GM21576 (cell line): ENCODE results near the gene RND1.

ENCODE experiments used
- ATAC-seq: cut with Tn5 transposase; IDR thresholded peaks from one replicate; pipeline ENCODE4 v1.9.1; 2021; ENCODE audit warnings: mild to moderate bottlenecking, moderate library complexity; ENCODE audit not compliant: unreplicated experiment

Gene RND1

DNA sequence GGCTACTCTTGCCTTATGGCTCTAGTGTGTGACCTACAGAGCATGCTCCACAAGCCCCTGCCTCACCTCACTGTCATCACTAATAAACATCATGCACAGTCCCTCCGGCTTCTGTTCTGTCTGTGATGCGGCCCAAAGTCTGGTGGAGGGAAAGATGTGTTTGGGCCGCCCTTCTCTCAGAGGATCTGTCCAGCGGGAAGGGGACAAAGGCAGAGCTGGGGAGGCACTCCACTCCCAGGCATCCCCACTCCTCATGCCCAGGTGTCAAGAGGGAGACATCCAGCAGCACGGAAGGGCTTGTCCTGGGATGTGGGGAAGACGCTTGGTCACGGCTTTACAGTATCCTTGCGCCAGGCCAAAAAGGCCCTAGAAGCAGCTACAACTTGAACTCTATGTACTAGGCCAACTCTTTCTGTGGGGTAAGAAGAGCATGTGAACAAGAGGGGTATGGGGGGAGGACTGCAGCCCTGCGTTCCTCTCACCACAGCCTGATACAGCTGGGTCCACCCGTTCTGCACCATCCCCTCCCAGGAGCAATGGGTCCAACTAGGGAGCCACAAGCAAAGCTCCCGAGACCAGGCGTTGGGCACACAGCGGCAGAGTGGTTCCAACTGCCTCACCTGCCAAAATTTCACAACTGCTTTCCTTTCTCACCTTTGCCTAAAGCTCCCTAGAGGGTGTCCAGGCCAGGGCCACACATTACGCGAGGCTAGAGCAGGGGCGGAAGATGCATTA lies 36.7 kb downstream of the RND1 start:
- no peak for ATAC-seq

DNA sequence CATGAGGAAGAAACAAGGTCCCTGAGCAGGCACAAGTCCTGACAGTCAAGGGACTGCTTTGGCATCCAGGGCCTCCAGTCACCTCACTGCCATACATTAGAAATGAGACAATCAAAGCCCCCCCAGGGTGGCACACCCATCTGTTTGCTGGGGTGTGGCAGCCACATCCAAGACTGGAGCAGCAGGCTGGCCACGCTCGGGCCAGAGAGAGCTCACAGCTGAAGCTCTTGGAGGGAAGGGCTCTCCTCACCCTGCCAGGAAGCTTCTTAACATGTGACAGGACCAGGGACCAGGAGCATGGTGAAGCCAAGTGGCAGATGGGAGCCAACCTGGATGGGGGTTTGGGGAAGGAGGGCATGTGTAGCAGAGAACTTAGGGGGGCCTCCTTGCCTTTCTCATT lies 37.4 kb downstream of the RND1 start:
- no peak for ATAC-seq

DNA sequence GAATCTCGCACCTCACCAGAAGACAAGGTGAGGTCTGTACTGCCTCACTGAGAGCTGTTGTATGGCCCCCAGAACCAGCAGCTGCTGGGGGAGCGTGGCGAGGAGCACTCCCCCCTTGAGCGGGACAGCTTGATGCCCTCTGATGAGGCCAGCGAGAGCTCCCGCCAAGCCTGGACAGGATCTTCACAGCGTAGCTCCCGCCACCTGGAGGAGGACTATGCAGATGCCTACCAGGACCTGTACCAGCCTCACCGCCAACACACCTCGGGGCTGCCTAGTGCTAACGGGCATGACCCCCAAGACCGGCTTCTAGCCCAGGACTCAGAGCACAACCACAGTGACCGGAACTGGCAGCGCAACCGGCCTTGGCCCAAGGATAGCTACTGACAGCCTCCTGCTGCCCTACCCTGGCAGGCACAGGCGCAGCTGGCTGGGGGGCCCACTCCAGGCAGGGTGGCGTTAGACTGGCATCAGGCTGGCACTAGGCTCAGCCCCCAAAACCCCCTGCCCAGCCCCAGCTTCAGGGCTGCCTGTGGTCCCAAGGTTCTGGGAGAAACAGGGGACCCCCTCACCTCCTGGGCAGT lies 38.1 kb downstream of the RND1 start:
- ATAC-seq = no peak

DNA sequence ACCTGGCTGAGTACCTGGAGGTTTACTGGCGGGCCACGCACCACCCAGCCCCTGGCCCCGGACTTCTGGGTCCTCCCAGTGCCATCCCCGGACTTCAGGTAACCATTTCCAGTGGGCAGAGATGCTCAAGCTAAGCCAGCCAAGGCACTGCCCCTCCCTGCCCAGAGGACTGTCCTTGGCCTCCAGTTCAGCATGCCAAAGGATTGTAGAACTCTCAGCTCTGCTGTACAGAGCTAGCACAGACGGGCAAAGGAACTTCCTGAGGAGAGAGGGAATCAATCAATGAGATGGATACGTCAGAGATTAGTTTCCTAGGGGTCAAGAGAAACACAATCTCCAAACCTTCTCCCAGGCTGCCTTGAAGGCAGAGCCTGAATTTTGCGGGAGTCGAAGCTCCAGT lies 38.6 kb downstream of the RND1 start:
- ATAC-seq = no peak

DNA sequence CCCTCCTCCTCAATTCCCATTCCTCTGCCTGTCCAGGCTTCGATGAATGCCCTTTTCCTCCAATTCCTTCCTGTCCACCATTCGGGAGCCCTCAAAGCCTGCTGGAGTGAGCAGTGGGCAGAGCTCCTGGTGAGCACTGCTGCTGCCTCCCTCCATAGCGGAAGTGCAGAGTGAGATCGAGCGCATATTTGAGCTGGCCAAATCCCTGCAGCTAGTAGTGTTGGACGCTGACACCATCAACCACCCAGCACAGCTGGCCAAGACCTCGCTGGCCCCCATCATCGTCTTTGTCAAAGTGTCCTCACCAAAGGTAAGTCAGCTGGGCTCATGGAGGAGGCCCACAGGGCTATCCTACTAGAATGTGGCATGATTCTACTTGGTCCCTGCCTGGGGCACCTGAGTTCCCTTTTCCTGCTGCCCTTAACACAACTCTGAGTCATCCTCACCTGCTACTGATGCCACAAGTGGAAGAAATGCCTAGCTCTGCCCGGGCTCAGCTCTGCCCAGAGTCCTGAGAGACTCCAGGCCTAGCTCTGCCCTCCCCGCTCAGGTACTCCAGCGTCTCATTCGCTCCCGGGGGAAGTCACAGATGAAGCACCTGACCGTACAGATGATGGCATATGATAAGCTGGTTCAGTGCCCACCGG lies 39.3 kb downstream of the RND1 start:
- no peak for ATAC-seq

DNA sequence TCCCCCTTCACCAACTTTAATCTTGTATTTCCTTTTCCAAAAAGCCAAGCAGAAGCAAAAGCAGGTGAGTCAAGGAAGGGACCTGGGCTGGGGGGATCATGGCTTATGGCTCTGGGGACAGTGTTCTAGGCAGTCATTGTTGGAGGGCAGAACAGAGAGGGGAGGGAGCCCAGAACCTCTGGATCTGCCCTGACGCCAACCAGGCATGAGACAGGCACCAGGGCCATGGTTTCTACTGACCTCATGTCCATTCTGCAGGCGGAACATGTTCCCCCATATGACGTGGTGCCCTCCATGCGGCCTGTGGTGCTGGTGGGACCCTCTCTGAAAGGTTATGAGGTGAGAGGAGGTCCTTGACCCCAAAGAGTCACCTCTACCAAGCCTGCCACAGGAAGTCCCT lies 40.8 kb downstream of the RND1 start:
- no peak for ATAC-seq

DNA sequence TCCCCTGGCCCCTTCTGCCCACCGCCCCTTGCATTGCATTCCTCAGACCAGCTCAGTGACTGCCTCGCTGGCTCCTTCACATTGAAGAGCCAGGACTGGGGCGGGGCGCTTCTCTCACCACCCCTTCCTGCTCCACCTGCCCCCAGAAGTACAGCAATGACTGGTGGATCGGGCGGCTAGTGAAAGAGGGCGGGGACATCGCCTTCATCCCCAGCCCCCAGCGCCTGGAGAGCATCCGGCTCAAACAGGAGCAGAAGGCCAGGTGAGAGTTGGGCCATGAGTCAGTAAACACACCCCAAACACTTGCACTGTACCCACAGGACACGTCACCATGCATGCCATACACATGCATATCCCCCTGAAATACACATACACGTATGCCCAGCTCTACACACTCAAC lies 41.6 kb downstream of the RND1 start:
- ATAC-seq = no peak

DNA sequence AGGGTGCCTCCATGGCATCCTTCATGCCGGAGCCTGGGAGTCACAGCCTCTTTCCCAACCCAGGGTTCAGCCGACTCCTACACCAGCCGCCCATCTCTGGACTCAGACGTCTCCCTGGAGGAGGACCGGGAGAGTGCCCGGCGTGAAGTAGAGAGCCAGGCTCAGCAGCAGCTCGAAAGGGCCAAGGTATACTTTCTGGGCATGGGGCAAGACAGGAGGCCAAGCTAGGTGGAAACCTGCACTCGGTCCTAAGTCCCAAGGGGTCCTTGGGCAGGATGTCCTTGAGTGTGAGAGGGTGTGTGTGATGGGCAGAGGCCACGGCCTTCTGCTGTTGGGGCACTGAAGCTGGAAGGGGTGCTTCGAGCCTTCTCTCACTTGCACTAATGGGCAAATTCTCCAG lies 42.4 kb downstream of the RND1 start:
- no peak for ATAC-seq

DNA sequence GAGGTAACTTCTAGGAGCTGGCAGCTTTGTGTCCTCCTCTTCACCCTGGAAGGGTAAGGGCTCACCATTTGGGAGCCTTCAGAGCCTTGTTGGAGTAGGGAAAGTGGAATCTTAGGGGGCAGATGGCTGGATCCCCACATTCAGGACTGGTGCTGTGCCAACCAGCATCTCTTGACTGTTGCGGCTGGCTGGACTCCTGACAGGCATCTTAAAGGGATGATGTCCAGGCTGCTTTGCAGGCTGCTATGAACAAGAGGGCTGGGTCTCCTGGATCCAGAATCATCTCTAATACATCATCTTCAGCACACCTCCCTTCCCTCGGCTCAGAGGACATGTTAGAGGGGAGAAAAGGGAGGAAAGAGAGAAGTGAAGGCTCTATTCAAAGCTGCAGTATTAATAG lies 43.0 kb downstream of the RND1 start:
- ATAC-seq = no peak

DNA sequence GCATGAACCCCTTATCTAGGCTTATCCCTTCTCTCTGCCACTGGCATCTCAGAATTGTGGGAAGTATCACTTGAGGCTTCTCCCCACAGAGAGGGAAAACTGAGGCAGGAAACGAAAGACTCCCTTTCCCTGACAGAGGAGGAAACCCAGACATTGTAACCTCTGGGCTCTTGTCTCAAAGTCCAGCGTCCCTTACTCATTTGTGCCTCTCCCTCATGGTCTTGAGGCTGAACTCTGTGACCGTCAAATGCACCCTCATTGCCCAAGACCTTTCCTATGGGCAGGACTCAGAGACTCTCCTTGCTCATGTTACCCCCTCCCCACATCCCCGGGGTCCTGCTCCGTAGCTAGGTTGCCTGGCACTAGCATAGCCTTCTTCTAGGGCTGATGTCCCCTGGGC lies 43.5 kb downstream of the RND1 start:
- ATAC-seq = no peak

DNA sequence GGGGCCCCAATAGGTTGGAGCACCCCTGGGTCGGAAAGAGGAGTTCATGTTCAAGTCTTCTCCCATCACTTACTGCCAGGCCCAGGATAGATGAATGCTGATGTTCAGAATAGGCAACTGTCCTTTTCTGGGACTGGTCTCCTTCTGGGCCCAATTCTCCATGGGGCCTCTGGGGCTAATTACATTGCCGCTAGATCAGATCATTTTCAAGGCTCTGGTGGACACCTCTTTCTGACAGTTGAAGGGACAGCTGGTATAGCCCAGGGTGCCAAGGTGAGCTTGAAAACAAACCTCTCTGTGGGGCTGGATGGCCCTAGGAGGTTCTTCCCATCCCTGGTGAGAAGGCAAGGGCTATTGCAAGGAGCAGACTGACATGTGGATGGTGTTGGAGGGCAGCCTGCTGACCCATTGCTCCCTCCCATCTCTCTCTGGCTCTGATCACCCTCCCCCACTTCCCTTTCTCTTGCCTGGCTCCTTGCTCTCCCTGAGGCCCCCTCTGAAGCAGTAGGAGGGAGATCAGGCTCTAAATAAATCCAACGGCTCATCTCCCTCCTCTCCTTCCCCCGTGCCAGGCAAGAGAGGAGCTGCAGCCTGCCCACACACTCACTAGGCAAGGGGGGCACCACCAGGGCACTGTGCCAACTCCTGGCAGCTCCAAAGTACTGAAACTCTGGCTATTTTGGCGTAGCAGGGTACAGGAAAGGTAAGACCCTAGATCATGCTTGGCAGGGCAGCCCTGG lies 45.5 kb downstream of the RND1 start:
- no peak for ATAC-seq

DNA sequence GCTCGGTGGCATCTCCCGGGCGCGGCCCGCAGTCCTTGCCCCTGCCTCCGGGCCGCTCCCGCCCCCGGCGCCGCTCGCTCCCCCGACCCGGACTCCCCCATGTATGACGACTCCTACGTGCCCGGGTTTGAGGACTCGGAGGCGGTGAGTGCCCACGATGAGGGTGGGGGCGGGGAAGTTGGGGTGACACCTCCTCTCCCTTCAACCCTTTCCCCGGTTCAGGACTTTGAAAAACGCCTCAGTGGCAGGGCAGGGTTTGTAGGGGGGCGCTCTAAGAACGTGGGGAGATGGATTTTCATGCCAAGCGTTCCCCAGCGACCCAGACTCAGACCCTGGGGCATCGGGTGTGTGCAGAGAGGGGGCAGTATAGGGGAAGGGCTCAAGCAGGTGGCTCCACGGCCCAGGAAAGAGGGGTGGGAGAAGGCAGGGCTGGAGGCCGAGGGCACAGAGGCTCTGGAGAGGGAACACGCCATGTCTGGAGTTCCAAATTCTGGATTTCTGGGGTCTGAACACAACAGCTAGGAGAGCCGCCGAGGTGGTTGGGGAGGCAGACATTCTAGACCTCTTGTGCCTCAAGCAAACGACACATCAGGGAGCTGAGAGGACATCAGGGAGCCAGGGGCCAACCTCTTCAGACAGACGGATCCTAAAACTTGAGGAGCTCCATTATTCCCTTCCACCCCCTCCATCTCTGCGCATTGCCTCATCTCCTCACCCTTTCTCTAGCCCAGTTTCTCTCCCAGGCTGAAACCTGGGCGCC lies 46.7 kb downstream of the RND1 start:
- no peak for ATAC-seq

DNA sequence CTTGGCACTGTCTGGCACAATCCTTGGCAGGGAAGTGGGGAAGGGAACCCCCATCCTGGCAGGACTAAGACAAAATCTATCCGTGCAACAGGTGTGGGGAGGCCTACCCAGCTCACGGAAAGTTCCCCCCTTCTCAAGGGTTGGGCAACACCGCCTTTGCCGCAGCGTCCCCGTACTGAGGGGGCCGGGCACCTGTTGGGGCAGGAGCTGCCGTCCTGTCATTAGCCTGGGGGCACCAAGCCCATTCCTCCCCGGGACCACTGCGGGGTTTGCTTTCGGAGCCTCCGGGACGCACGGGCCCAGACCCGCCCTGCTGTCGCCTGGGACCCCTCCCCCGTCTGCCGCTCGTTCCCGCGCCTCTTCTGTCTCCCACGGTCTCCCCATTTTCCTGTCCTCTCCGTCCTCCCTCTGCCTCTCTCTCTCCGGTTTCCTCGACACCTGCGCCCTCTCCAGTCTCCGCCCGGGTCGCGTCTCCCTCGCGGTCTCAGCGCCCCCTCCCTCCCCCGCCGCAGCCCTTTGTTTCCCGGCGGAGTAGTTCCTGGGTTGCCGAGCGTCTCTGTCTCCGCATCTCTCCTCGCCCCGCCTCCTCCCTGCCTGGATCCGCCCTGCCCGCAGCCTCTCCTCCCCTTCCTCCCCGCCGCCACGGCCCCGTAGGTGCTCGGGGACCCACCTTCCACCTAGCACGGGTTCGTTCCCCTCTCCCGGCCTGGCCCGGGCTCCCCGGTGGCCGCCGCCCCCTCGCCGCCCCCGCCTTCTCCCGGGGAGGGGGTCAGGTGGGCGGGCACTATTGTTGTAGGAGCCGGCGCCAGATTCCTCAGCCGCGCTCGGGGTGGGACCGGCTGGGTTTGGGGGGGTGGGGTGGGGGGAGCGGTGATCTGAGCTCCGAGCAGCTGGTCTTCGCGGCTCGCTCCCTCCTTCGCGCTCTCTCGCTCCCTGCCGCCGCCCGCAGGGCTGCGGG lies 47.5 kb downstream of the RND1 start, which contains the start of gene CACNB3:
TSS of gene CACNB3 (plus strand) at position 624 of the 958 bp plus-strand sequence. CDS start 434 bp downstream, outside the sequence.
- ATAC-seq = peak; percentile 37

DNA sequence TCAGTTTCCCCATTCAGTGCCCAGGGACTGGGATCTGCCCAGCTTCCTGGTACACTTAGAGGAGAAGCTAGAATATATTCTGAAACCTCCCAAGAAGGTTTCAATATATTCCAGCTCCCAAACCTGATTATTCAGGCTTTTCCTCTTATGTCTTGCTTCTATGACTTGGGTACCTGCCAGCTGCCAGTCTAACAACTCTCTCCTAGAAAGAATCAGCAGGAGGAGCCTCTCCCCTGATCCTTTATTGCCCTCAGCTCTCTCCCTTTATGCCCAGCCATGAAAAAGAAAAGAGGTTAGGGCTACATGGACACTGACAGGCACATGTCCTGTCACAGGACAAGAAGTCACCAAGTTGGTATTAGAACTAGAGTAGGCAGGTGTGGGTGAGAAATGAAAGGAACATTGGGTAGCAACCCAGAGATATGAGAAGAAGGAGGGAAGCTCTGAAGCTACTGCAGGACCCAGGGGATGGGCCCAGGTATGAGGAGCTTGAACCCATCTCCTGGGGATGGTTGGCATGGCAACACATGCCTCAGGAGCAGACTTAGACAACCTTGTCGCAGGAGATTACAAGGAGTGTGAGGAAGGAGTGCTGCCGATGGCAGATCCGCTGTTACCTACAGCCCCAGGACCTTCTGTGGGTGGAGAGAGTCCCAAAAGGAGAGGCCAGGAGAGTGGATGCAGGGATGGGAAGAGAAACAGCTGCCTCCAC lies 49.4 kb downstream of the RND1 start:
- ATAC-seq = no peak

DNA sequence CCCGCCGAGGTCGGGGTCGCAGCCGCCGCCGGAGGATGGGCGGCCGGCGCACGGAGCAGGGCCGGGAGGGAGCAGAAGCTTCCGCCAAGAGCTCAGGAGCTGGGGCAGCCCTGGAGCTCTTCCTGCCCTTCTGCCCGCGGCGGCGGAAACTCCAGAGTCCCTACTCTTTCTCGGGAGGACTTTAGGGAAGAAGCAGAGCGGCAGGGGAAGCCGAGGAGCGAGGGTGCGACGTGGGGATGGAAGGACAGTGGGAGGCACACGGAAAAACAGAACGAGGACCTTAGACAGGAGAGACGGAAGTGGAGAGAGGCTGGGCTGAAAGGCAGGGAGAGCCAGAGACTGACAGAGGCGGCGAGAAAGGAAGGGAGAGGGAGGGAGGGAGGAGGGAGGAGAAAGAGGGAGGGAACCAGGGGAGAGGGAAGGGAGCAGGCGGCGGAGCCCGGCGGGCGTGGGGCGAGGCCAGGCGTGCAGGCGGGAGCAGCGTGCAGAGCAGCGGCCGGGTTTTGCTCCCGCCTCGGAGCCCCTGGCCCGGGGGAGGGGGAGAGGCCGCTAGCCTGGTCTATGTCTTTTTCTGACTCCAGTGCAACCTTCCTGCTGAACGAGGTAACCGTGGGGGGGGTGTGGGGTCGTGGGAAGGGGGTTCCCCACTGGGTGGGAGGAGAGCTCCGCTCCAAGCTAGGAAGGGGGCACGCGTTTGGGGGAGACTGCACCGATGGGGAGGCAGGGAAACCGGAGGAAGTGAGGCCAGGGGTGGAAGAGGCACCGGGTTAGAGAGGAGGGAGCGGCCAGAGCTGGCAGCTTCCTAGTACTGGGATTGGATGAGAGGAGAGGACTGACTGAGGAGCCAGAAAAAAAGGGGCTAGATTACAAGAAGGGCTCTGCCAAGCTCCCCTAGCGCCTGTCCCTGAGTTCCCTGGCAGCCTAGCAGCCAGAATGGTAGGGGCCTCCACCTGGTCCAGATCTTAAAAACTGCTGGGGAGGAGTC lies 50.3 kb downstream of the RND1 start:
- peak; percentile 30 for ATAC-seq

DNA sequence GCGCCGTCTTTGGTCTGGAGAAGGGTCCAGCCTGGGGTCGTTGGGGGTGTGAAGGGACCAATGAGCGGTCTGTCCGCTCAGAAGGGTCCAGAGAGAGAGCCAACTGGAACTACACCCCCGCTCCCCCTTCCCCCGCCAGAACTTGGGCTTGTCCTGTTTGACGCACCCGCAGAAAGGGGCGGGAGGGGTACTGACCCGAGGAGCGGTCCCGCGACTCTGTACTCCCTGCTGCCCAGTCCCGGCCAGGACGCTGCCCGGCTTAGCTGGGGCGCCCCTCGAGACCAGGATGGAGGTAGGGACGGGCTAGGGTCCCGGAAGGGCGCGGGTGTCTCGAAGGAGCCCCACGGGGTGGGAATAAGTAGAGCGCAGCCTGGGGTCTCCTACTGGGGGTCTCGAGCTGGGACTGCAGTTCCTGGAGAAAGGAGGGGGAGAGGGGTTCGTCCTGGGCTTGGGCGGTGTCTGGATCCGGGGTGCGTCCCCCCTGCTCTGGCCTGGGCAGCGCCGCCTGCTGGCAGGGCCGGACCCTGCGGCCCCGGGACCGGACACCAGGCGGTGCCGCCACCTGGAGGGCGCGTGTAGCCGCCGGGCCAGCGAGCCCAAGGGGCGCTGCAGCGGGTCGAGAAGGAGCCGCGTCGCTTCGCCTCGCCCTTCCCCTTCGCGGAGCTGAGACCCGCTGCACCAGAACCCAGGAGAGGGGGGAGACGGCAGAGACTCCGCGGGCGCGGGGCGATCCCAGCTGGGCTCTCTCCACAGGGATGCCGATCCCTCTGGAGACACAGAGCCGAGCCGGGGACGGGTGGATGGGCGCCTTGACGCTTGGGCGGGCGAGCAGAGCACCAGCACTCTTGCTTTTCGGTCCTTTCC lies 51.2 kb downstream of the RND1 start:
- peak; percentile 57 for ATAC-seq
